ENCODE measurements around the gene RAN. TPM values are rescaled to one million over a fixed set of nuclear protein-coding genes. Genes with fewer than 3 reads are reported as not detected.

Gene RAN
- total and polyA plus RNA-seq, 9 of the 15 experiments (the other 6 are each of a cell fraction or from before 2014, with no cell fraction given), result 1,687 to 3,820 (median 2,300) TPM

GRCh38 chr12:130838951-130839769 lies 32.7 kb upstream of the RAN start, which contains the start of gene STX2 (continued):
- no peak; the same call in 1 of the 2 replicates for TF ChIP-seq ZNF395 (CRISPR knock-in tag; IDR thresholded peaks at IDR 0.05)
- TF ChIP-seq NR2F6 (CRISPR knock-in tag; IDR thresholded peaks at IDR 0.05), result no peak
- TF ChIP-seq ESRRA (IDR thresholded peaks at IDR 0.05; ENCODE audit: borderline replicate concordance, low read depth), result peak; percentile 42
- TF ChIP-seq RBFOX2 (IDR thresholded peaks at IDR 0.05; ENCODE audit: low read depth, low read length), result peak; percentile 23; the same call in 1 of the 2 replicates
- peak; percentile 23 for TF ChIP-seq TAF9B (IDR thresholded peaks at IDR 0.05; ENCODE audit: partially characterized antibody)
- TF ChIP-seq YY1 (IDR thresholded peaks at IDR 0.05; ENCODE audit: borderline replicate concordance in 1 of 3, control insufficient read depth in 1 of 3, extremely low read depth in 1 of 3, insufficient read depth in 3 of 3, insufficient read length in 1 of 3, insufficient replicate concordance in 2 of 3, low read depth in 1 of 3, low read length in 2 of 3), result peak in 1 of 3 experiments; percentile 19
- no peak for TF ChIP-seq ZNF318 (IDR thresholded peaks at IDR 0.05; ENCODE audit: borderline replicate concordance in 1 of 2, low read depth in 1 of 2)
- no peak for TF ChIP-seq BRCA1 (IDR thresholded peaks at IDR 0.05)
- no peak for TF ChIP-seq BRCA1 (CRISPR knock-in tag; IDR thresholded peaks at IDR 0.05)
- TF ChIP-seq ARID3A (IDR thresholded peaks at IDR 0.05; ENCODE audit: borderline replicate concordance, low read depth, low read length), result peak; percentile 55; the same call in 1 of the 2 replicates
- TF ChIP-seq CTCFL (IDR thresholded peaks at IDR 0.05; ENCODE audit: borderline replicate concordance, insufficient read depth, low read depth, low read length, poor library complexity, severe bottlenecking), result no peak

Measured in K562 (cell line).